HepG2 (cell line): ENCODE data around the gene MINDY1. TPM values are rescaled to one million over a fixed set of nuclear protein-coding genes. Genes with fewer than 3 reads are reported as not detected.
A peak's percentile ranks its signal among the peaks of the same experiment; 100 is the strongest.

Source experiments
- AHR ChIP-seq: IDR thresholded peaks from 2 replicates; pipeline ENCODE4 v1.6.1; 2018; ENCODE audit warnings: missing genetic modification reagents, missing compliant biosample characterization
- ARNT2 ChIP-seq: sonication (generic); formaldehyde crosslinking; IDR thresholded peaks from 2 replicates; pipeline ENCODE4 v1.8.0; 2022; ENCODE audit warnings: mild to moderate bottlenecking, low read depth, missing genetic modification reagents, moderate library complexity
- CEBPB ChIP-seq: IDR thresholded peaks from 2 replicates; pipeline ENCODE4 v1.6.1; 2011; ENCODE audit warnings: low read depth, low read length, improper control_type of control experiment, borderline replicate concordance
- CREB1 ChIP-seq, 2 experiments: fragments of 450-650 bp in 1 of 2; IDR thresholded peaks; 2 replicates each; pipeline ENCODE4 v1.6.1; 2016 to 2017; ENCODE audit warnings: control low read depth in 1 of 2, mild to moderate bottlenecking in 1 of 2, missing compliant biosample characterization in 1 of 2, missing genetic modification characterization in 1 of 2
- FLYWCH1 ChIP-seq: sonication (generic); formaldehyde crosslinking; IDR thresholded peaks from 2 replicates; pipeline ENCODE4 v1.8.1; 2023; ENCODE audit warnings: mild to moderate bottlenecking, missing genetic modification reagents
- GATAD1 ChIP-seq: IDR thresholded peaks from 2 replicates; pipeline ENCODE4 v1.6.1; 2016; ENCODE audit warnings: missing genetic modification reagents, missing compliant biosample characterization
- GATAD2A ChIP-seq: IDR thresholded peaks from 2 replicates; pipeline ENCODE4 v1.6.1; 2016
- NFIC ChIP-seq: IDR thresholded peaks from 2 replicates; pipeline ENCODE4 v1.6.1; 2012; ENCODE audit warnings: mild to moderate bottlenecking, low read length, inconsistent platforms
- SALL1 ChIP-seq: sonication (generic); formaldehyde crosslinking; IDR thresholded peaks from 2 replicates; pipeline ENCODE4 v1.8.0; 2022; ENCODE audit warnings: mild to moderate bottlenecking, missing genetic modification reagents
- SRF ChIP-seq: IDR thresholded peaks from 2 replicates; pipeline ENCODE4 v1.6.1; 2011; ENCODE audit warnings: mild to moderate bottlenecking, low read depth, low read length, moderate library complexity
- TCF12 ChIP-seq, 2 experiments: fragments of 450-650 bp in 1 of 2; sonication (generic) in 1 of 2; formaldehyde crosslinking in 1 of 2; IDR thresholded peaks; 2 replicates each; pipeline versions ENCODE4 v1.6.1 to v1.8.0; 2017 to 2022; ENCODE audit warnings: antibody characterized with exemption in 1 of 2, mild to moderate bottlenecking in 1 of 2, missing genetic modification reagents in 1 of 2, moderate library complexity in 1 of 2
- TFDP2 ChIP-seq: sonication (generic); formaldehyde crosslinking; IDR thresholded peaks from 2 replicates; pipeline ENCODE4 v1.4.0; 2020; ENCODE audit warnings: missing genetic modification reagents
- ZFY ChIP-seq: sonication (generic); formaldehyde crosslinking; IDR thresholded peaks from 2 replicates; pipeline ENCODE4 v1.4.0; 2020; ENCODE audit warnings: missing genetic modification reagents
- ZNF430 ChIP-seq: sonication (generic); formaldehyde crosslinking; IDR thresholded peaks from 2 replicates; pipeline ENCODE4 v1.9.0; 2021; ENCODE audit warnings: mild to moderate bottlenecking, missing genetic modification reagents
- ZNF468 ChIP-seq: sonication (generic); formaldehyde crosslinking; IDR thresholded peaks from 2 replicates; pipeline ENCODE4 v1.8.0; 2022; ENCODE audit warnings: mild to moderate bottlenecking, moderate library complexity, missing genetic modification reagents
- ZNF746 ChIP-seq: sonication (generic); formaldehyde crosslinking; IDR thresholded peaks from 2 replicates; pipeline ENCODE4 v1.8.0; 2022; ENCODE audit warnings: mild to moderate bottlenecking, missing genetic modification reagents
- ZNF772 ChIP-seq: sonication (generic); formaldehyde crosslinking; IDR thresholded peaks from 2 replicates; pipeline ENCODE4 v1.5.0; 2020; ENCODE audit warnings: mild to moderate bottlenecking, missing genetic modification reagents
- ZZZ3 ChIP-seq: sonication (generic); formaldehyde crosslinking; IDR thresholded peaks from 2 replicates; pipeline ENCODE4 v1.4.0; 2020; ENCODE audit warnings: missing genetic modification reagents, mild to moderate bottlenecking, borderline replicate concordance
- polyA plus RNA-seq, 8 experiments: library from polyadenylated mRNA; depleted of rRNA in 3 of 8; stranded (reverse) in 7 of 8; unstranded in 1 of 8; fragments of >200 nt; fragmentation: Illumina TruSeq in 4 of 8; extraction: Trizol in 4 of 8; gene quantifications; 2 replicates each; pipeline versions ENCODE4 v1.2.1 to v1.2.3, GENCODE V29; 2011 to 2016; ENCODE audit warnings: low read depth in 4 of 8, missing spikeins in 1 of 8, mixed read lengths in 1 of 8; ENCODE audit not compliant: insufficient read depth in 1 of 8
- total RNA-seq, 5 experiments: library from RNA; depleted of rRNA; stranded (reverse); fragments of >200 nt; fragmentation: Illumina TruSeq; extraction: Trizol; gene quantifications; 2 replicates each; pipeline ENCODE4 v1.2.3, GENCODE V29; 2016; ENCODE audit warnings: low read depth in 1 of 5
- TF ChIP-seq, protein P1 (sequence below): sonication (generic); formaldehyde crosslinking; IDR thresholded peaks from 2 replicates; pipeline ENCODE4 v1.4.0; 2020; ENCODE audit warnings: missing genetic modification reagents
- TF ChIP-seq, protein P2 (sequence below): sonication (generic); formaldehyde crosslinking; IDR thresholded peaks from 2 replicates; pipeline ENCODE4 v1.4.0; 2020; ENCODE audit warnings: missing genetic modification reagents
- TF ChIP-seq, protein P3 (sequence below): sonication (generic); formaldehyde crosslinking; IDR thresholded peaks from 2 replicates; pipeline ENCODE4 v1.5.0; 2020; ENCODE audit warnings: mild to moderate bottlenecking, missing genetic modification reagents
- TF ChIP-seq, protein P4 (sequence below): sonication (generic); formaldehyde crosslinking; IDR thresholded peaks from 2 replicates; pipeline ENCODE4 v1.4.0; 2020; ENCODE audit warnings: missing genetic modification reagents

Gene MINDY1
- total and polyA plus RNA-seq, 2 of the 13 experiments (the other 11 are each of a cell fraction or from before 2014, with no cell fraction given), result 11.1 to 15.0 TPM

DNA sequence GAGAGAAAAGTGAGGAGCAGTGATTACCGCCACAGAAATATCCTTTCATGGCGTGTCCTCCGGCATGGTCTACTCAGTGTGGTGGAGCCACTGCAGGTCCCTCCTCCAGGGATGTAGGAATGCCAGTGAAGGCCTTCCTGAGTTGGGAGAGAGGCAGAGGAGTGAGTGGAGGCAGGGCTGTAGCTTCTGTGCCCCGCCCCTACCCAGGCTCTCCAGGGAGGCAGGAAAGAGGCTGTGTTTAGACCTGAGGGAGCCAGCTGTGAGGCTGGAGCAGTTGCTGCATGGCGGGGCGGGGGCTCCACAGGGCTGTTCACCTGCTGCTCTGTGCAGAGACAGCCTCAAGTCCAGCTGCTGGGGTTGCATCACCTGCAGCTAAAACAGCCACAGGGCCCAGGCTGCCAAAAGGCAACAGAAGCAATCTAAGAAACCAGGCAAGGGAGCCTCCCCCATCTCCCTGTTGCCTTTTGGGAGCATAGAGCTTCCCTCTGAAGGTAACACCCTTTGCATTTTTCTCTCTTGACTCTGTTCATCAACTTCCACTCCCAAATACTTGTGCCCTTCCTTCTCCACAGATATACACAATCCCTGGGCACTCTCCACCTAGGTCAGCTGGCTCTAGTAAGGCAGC is 25.4 kb downstream of the MINDY1 start (continued):
- no peak for TF ChIP-seq SRF
- no peak for TF ChIP-seq CREB1 (IDR thresholded peaks at IDR 0.05)
- TF ChIP-seq CREB1 (CRISPR knock-in tag; IDR thresholded peaks at IDR 0.05), result no peak
- TF ChIP-seq ZZZ3 (CRISPR knock-in tag), result peak; percentile 23; the same call in 1 of the 2 replicates
- TF ChIP-seq, protein P1, sequence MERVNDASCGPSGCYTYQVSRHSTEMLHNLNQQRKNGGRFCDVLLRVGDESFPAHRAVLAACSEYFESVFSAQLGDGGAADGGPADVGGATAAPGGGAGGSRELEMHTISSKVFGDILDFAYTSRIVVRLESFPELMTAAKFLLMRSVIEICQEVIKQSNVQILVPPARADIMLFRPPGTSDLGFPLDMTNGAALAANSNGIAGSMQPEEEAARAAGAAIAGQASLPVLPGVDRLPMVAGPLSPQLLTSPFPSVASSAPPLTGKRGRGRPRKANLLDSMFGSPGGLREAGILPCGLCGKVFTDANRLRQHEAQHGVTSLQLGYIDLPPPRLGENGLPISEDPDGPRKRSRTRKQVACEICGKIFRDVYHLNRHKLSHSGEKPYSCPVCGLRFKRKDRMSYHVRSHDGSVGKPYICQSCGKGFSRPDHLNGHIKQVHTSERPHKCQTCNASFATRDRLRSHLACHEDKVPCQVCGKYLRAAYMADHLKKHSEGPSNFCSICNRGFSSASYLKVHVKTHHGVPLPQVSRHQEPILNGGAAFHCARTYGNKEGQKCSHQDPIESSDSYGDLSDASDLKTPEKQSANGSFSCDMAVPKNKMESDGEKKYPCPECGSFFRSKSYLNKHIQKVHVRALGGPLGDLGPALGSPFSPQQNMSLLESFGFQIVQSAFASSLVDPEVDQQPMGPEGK (CRISPR knock-in tag), result peak; percentile 80; the same call in 1 of the 2 replicates
- no peak for TF ChIP-seq ZNF468
- TF ChIP-seq FLYWCH1 (CRISPR knock-in tag), result no peak
- no peak for TF ChIP-seq ZNF772 (CRISPR knock-in tag)
- no peak for TF ChIP-seq TCF12 (IDR thresholded peaks at IDR 0.05)
- TF ChIP-seq TCF12 (CRISPR knock-in tag; IDR thresholded peaks at IDR 0.05), result no peak
- TF ChIP-seq CEBPB, result peak; percentile 77; the same call in 1 of the 2 replicates
- TF ChIP-seq AHR, result no peak
- TF ChIP-seq ZNF746 (CRISPR knock-in tag), result 0 out of 2 replicates have a peak, but pooled peaks have one; percentile 8
- TF ChIP-seq NFIC, result peak; percentile 36; the same call in 1 of the 2 replicates
- TF ChIP-seq SALL1 (CRISPR knock-in tag), result 0 out of 2 replicates have a peak, but pooled peaks have one; percentile 23
- TF ChIP-seq, protein P2, sequence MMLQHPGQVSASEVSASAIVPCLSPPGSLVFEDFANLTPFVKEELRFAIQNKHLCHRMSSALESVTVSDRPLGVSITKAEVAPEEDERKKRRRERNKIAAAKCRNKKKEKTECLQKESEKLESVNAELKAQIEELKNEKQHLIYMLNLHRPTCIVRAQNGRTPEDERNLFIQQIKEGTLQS (CRISPR knock-in tag), result peak; percentile 89
- TF ChIP-seq ZNF430, result peak; percentile 100
- TF ChIP-seq GATAD1 (CRISPR knock-in tag), result peak; percentile 20; the same call in 1 of the 2 replicates
- 0 out of 2 replicates have a peak, but pooled peaks have one; percentile 40 for TF ChIP-seq ZFY (CRISPR knock-in tag)
- peak; percentile 63 for TF ChIP-seq ARNT2
- no peak for TF ChIP-seq TFDP2 (CRISPR knock-in tag)
- peak; percentile 17; the same call in 1 of the 2 replicates for TF ChIP-seq GATAD2A
- TF ChIP-seq, protein P3, sequence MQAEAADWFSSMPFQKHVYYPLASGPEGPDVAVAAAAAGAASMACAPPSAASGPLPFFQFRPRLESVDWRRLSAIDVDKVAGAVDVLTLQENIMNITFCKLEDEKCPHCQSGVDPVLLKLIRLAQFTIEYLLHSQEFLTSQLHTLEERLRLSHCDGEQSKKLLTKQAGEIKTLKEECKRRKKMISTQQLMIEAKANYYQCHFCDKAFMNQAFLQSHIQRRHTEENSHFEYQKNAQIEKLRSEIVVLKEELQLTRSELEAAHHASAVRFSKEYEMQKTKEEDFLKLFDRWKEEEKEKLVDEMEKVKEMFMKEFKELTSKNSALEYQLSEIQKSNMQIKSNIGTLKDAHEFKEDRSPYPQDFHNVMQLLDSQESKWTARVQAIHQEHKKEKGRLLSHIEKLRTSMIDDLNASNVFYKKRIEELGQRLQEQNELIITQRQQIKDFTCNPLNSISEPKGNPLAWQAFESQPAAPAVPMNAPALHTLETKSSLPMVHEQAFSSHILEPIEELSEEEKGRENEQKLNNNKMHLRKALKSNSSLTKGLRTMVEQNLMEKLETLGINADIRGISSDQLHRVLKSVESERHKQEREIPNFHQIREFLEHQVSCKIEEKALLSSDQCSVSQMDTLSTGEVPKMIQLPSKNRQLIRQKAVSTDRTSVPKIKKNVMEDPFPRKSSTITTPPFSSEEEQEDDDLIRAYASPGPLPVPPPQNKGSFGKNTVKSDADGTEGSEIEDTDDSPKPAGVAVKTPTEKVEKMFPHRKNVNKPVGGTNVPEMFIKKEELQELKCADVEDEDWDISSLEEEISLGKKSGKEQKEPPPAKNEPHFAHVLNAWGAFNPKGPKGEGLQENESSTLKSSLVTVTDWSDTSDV (CRISPR knock-in tag), result no peak
- TF ChIP-seq, protein P4, sequence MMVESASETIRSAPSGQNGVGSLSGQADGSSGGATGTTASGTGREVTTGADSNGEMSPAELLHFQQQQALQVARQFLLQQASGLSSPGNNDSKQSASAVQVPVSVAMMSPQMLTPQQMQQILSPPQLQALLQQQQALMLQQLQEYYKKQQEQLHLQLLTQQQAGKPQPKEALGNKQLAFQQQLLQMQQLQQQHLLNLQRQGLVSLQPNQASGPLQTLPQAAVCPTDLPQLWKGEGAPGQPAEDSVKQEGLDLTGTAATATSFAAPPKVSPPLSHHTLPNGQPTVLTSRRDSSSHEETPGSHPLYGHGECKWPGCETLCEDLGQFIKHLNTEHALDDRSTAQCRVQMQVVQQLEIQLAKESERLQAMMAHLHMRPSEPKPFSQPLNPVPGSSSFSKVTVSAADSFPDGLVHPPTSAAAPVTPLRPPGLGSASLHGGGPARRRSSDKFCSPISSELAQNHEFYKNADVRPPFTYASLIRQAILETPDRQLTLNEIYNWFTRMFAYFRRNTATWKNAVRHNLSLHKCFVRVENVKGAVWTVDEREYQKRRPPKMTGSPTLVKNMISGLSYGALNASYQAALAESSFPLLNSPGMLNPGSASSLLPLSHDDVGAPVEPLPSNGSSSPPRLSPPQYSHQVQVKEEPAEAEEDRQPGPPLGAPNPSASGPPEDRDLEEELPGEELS, result peak; percentile 35
